ENCODE data around the gene NPPB. TPM values are rescaled to one million over a fixed set of nuclear protein-coding genes. Genes with fewer than 3 reads are reported as not detected.

NPPB gene
- total and polyA plus RNA-seq, 9 of the 15 experiments (the other 6 are each of a cell fraction or from before 2014, with no cell fraction given) = not detected

- H3K4me3 ChIP-seq = no peak overlapping the region
- CTCF ChIA-PET (ENCODE audit: low intra/inter-chr PET ratio) = no interaction called here
- ATAC-seq = no peak
- H3K9ac ChIP-seq (ENCODE audit: insufficient read depth in 1 of 2, low read depth in 2 of 2, low read length in 2 of 2) = peak overlapping the region in 1 of 2 experiments; percentile 0; a peak in 1 of 4 replicates
- no TSS peak for BruUV-seq (replicated peaks)
- no peaks in the 10 kb centered on the region for H3K9me1 ChIP-seq (ENCODE audit: control insufficient read depth, insufficient read depth, low read length)
- no peak overlapping the region for H2AFZ ChIP-seq (ENCODE audit: low read depth, low read length)
- DNase-seq (ENCODE audit: extremely low read depth in 1 of 4, low spot score in 3 of 4) = no peak
- peaks cover 97% of the 10 kb centered on the region for H3K36me3 ChIP-seq (ENCODE audit: control insufficient read depth, insufficient read depth, low read length)
- POLR2A ChIA-PET = interaction anchor here (0.5 to 14.0 kb wide), 5 partner anchors 12 to 73 kb away, joined by 3 to 304 read pairs (median 4); no protein-coding TSS in a partner anchor
- H3K79me2 ChIP-seq (ENCODE audit: control insufficient read depth, insufficient read depth, low read length) = no peaks in the 10 kb centered on the region
- WGBS (ENCODE audit: insufficient coverage, low coverage, missing lambda C conversion rate) = 91% methylated on average over 25 of the region's 28 CpGs
- no peaks in the 10 kb centered on the region for H4K20me1 ChIP-seq (replicated peaks; ENCODE audit: control insufficient read depth, insufficient read depth, low read length)
- no peak overlapping the region for H3K27ac ChIP-seq (ENCODE audit: extremely low read depth, low read depth, low read length)
- H3K9me3 ChIP-seq (replicated peaks; ENCODE audit: control insufficient read depth, insufficient read depth, low read depth, low read length) = no peaks in the 10 kb centered on the region
- no peaks in the 10 kb centered on the region for H3K27me3 ChIP-seq (ENCODE audit: control insufficient read depth in 2 of 2, insufficient read depth in 2 of 2, low read length in 2 of 2)
- TF ChIP-seq ZNF253 (CRISPR knock-in tag; conservative IDR thresholded peaks at IDR 0.05) (no peak), MYNN (IDR thresholded peaks at IDR 0.05) (no peak), MYNN (CRISPR knock-in tag; IDR thresholded peaks at IDR 0.05) (0 out of 2 replicates have a peak, but pooled peaks have one; percentile 4), RBBP5 (IDR thresholded peaks at IDR 0.05; ENCODE audit: borderline replicate concordance, insufficient read depth, low read length, poor library complexity, severe bottlenecking) (peak; percentile 26), POLR2G (IDR thresholded peaks at IDR 0.05; ENCODE audit: low read depth, low read length) (0 out of 2 replicates have a peak, but pooled peaks have one; percentile 17)
- H3K4me1 ChIP-seq (replicated peaks in 1 of 2; ENCODE audit: control insufficient read depth in 2 of 2, insufficient read depth in 2 of 2, low read length in 2 of 2) = peaks cover 9 to 20% of the 10 kb centered on the region in 2 experiments; a peak in 4 of 5 replicates
- intact Hi-C loops (cut with micrococcal nuclease) (no loop called here), in situ Hi-C loops (cut with MboI) (no loop called here)
- H3K4me2 ChIP-seq (ENCODE audit: insufficient read depth, low read length) = no peak overlapping the region
- FAIRE-seq = no peak
Observed at GRCh38 chr1:11835441-11836225, 23.1 kb downstream of the NPPB start.

All from K562 (cell line).